H1 (cell line): Measurements from ENCODE around the gene RBM6. TPM values are rescaled to one million over a fixed set of nuclear protein-coding genes. Genes with fewer than 3 reads are reported as not detected.
"Not testable (repeated sequence)": the region's sequence is repeated elsewhere in the genome, so short reads cannot be mapped to it uniquely, and the experiment has no call there.

Experiments used
- CTCF ChIA-PET: fragments of 300-600 bp; sonication (Branson Sonifier 250); formaldehyde crosslinking; loops from one replicate; lab custom pipeline; 2021; ENCODE audit not compliant: partially characterized antibody; lab: Charles Lee
- POLR2A ChIA-PET: fragments of 300-600 bp; sonication (Branson Sonifier 250); formaldehyde crosslinking; loops from one replicate; lab custom pipeline; 2021; ENCODE audit warnings: inconsistent platforms; ENCODE audit not compliant: partially characterized antibody; lab: Charles Lee
- DNase-seq, 2 experiments: peaks; one replicate each; pipeline versions ENCODE4 v3.0.0 to v3.0.0-alpha.2; 2010 to 2022; ENCODE audit warnings: low spot score in 2 of 2, low read depth in 1 of 2, mixed read lengths in 1 of 2
- FAIRE-seq: peaks from 2 replicates; lab custom pipeline; 2011; peaks lifted over from hg19 to GRCh38; lab: Jason Lieb, UNC
- H2AFZ ChIP-seq: 2 replicates; pipeline ENCODE4 v1.8.1; 2012; ENCODE audit warnings: low read length, inconsistent platforms
- H2AK5ac ChIP-seq: 2 replicates; pipeline ENCODE4 v1.6.1; 2013; ENCODE audit warnings: low read depth, low read length
- H2BK120ac ChIP-seq: replicated peaks from 2 replicates; pipeline ENCODE3; 2013; ENCODE audit warnings: low read depth, low read length, inconsistent platforms
- H2BK12ac ChIP-seq: 2 replicates; pipeline ENCODE4 v1.6.1; 2013; ENCODE audit warnings: low read depth, low read length
- H2BK15ac ChIP-seq: 2 replicates; pipeline ENCODE4 v1.6.1; 2013; ENCODE audit warnings: low read length
- H2BK20ac ChIP-seq: 2 replicates; pipeline ENCODE4 v1.6.1; 2013; ENCODE audit warnings: low read length
- H2BK5ac ChIP-seq: 2 replicates; pipeline ENCODE4 v1.6.1; 2013; ENCODE audit warnings: low read depth, low read length
- H3K14ac ChIP-seq: 2 replicates; pipeline ENCODE4 v1.6.1; 2013; ENCODE audit warnings: inconsistent platforms; ENCODE audit not compliant: insufficient read length
- H3K18ac ChIP-seq: 2 replicates; pipeline ENCODE4 v1.6.1; 2013; ENCODE audit warnings: low read length; ENCODE audit errors: extremely low read depth
- H3K23ac ChIP-seq: 2 replicates; pipeline ENCODE4 v1.6.1; 2013; ENCODE audit warnings: inconsistent platforms; ENCODE audit not compliant: insufficient read length
- H3K23me2 ChIP-seq: 2 replicates; pipeline ENCODE4 v1.6.1; 2013; ENCODE audit warnings: low read depth, low read length
- H3K27ac ChIP-seq: 2 replicates; pipeline ENCODE4 v1.6.1; 2011; ENCODE audit warnings: low read depth, low read length, inconsistent platforms
- H3K27me3 ChIP-seq, 4 experiments: replicated peaks in 1 of 4; 1 replicate in 1 of 4; 2 replicates in 3 of 4; pipeline versions ENCODE4 v1.6.1 to v1.8.1; 2011 to 2013; ENCODE audit warnings: low read length in 3 of 4, mild to moderate bottlenecking in 3 of 4, inconsistent platforms in 2 of 4, mixed read lengths in 2 of 4, moderate library complexity in 1 of 4; ENCODE audit not compliant: control insufficient read depth in 3 of 4, insufficient read depth in 3 of 4; ENCODE audit errors: extremely low read depth in 1 of 4
- H3K36me3 ChIP-seq, 4 experiments: 2 replicates each; pipeline versions ENCODE4 v1.6.1 to v1.8.1; 2011 to 2013; ENCODE audit warnings: mild to moderate bottlenecking in 4 of 4, low read length in 3 of 4, moderate library complexity in 2 of 4, control low read depth in 1 of 4, inconsistent platforms in 1 of 4; ENCODE audit not compliant: insufficient read depth in 4 of 4, control insufficient read depth in 2 of 4
- H3K4ac ChIP-seq: replicated peaks from 2 replicates; pipeline ENCODE3; 2013; ENCODE audit warnings: low read length, low read depth, mixed read lengths, inconsistent platforms; ENCODE audit not compliant: insufficient read length
- H3K4me1 ChIP-seq, 4 experiments: replicated peaks in 1 of 4; 1 replicate in 1 of 4; 2 replicates in 3 of 4; pipeline versions ENCODE4 v1.6.1 to v1.8.1; 2011 to 2013; ENCODE audit warnings: low read length in 3 of 4, inconsistent platforms in 2 of 4, mixed read lengths in 1 of 4; ENCODE audit not compliant: insufficient read depth in 4 of 4, control insufficient read depth in 3 of 4
- H3K4me2 ChIP-seq, 2 experiments: 2 replicates each; pipeline versions ENCODE4 v1.6.1 to v1.8.1; 2011 to 2013; ENCODE audit warnings: low read depth in 2 of 2, low read length in 2 of 2, control low read depth in 1 of 2, inconsistent platforms in 1 of 2, mild to moderate bottlenecking in 1 of 2; ENCODE audit not compliant: insufficient read depth in 1 of 2
- H3K4me3 ChIP-seq, 4 experiments: fragments of 200-600, 300-600 bp in 1 of 4; sonication (generic), shearing (Covaris generic), sonication (Bioruptor Twin) in 1 of 4; 2 replicates each; pipeline versions ENCODE4 v1.5.1 to v1.8.1; 2011 to 2016; ENCODE audit warnings: low read length in 4 of 4, low read depth in 3 of 4, control low read depth in 2 of 4, inconsistent platforms in 2 of 4, mild to moderate bottlenecking in 2 of 4, mixed read lengths in 1 of 4, moderate library complexity in 1 of 4; ENCODE audit not compliant: insufficient read depth in 2 of 4; ENCODE audit errors: extremely low read depth in 1 of 4
- H3K56ac ChIP-seq: replicated peaks from 2 replicates; pipeline ENCODE3; 2013; ENCODE audit warnings: low read depth, mild to moderate bottlenecking, mixed read lengths, low read length, inconsistent platforms; ENCODE audit not compliant: insufficient read length
- H3K79me1 ChIP-seq: 2 replicates; pipeline ENCODE4 v1.6.1; 2013; ENCODE audit warnings: low read depth, low read length, control low read depth
- H3K79me2 ChIP-seq, 2 experiments: 2 replicates each; pipeline versions ENCODE4 v1.6.1 to v1.8.1; 2012 to 2013; ENCODE audit warnings: low read length in 2 of 2, mild to moderate bottlenecking in 2 of 2, inconsistent platforms in 1 of 2; ENCODE audit not compliant: insufficient read depth in 2 of 2, control insufficient read depth in 1 of 2
- H3K9ac ChIP-seq, 4 experiments: replicated peaks in 1 of 4; 1 replicate in 1 of 4; 2 replicates in 3 of 4; pipeline versions ENCODE4 v1.6.1 to v1.8.1; 2011 to 2013; ENCODE audit warnings: low read depth in 3 of 4, low read length in 3 of 4, control low read depth in 2 of 4, mild to moderate bottlenecking in 2 of 4, moderate library complexity in 2 of 4, inconsistent platforms in 1 of 4; ENCODE audit errors: extremely low read depth in 1 of 4
- H3K9me3 ChIP-seq, 2 experiments: 2 replicates each; pipeline versions ENCODE4 v1.6.1 to v1.8.1; 2012 to 2013; ENCODE audit warnings: mild to moderate bottlenecking in 2 of 2, moderate library complexity in 2 of 2, control low read depth in 1 of 2, inconsistent platforms in 1 of 2, low read depth in 1 of 2, low read length in 1 of 2, mixed read lengths in 1 of 2; ENCODE audit not compliant: insufficient read depth in 2 of 2
- H4K20me1 ChIP-seq, 2 experiments: replicated peaks in 1 of 2; 2 replicates each; pipeline versions ENCODE3 to v1.8.1; 2011 to 2013; ENCODE audit warnings: inconsistent platforms in 2 of 2, low read length in 2 of 2, mild to moderate bottlenecking in 1 of 2; ENCODE audit not compliant: insufficient read depth in 2 of 2, control insufficient read depth in 1 of 2
- H4K5ac ChIP-seq: 2 replicates; pipeline ENCODE4 v1.6.1; 2013; ENCODE audit warnings: low read length, low read depth, mixed read lengths, inconsistent platforms; ENCODE audit not compliant: insufficient read length
- H4K8ac ChIP-seq: 2 replicates; pipeline ENCODE4 v1.8.0; 2013; ENCODE audit warnings: mild to moderate bottlenecking, moderate library complexity, low read length, inconsistent platforms; ENCODE audit not compliant: insufficient read depth; ENCODE audit errors: extremely low read depth
- H4K91ac ChIP-seq: replicated peaks from 2 replicates; pipeline ENCODE3; 2013; ENCODE audit warnings: low read length, mixed read lengths, inconsistent platforms; ENCODE audit not compliant: insufficient read length
- WGBS, 2 experiments: shearing (Covaris generic) in 1 of 2; methylation state at CpG; one replicate each; pipeline versions ENCODE4 v1.1.6 to v1.1.7; 2013 to 2015; ENCODE audit warnings: low lambda C conversion rate in 2 of 2, mixed read lengths in 2 of 2, inconsistent platforms in 1 of 2, low coverage in 1 of 2, missing lambda C conversion rate in 1 of 2; ENCODE audit not compliant: insufficient replicate concordance in 2 of 2, insufficient coverage in 1 of 2, insufficient read length in 1 of 2; ENCODE audit errors: extremely low coverage in 1 of 2, missing lambda C conversion rate in 1 of 2; 5-methylcytosine and 5-hydroxymethylcytosine counted together
- polyA plus RNA-seq, 7 experiments: library from polyadenylated mRNA; depleted of rRNA in 3 of 7; stranded (reverse) in 5 of 7; unstranded in 2 of 7; fragments of >200 nt in 5 of 7; fragments of 200-250 nt in 2 of 7; gene quantifications; 1 replicate in 5 of 7; 2 replicates in 1 of 7; 4 replicates in 1 of 7; pipeline versions ENCODE4 v1.2.1 to v1.2.3, GENCODE V29; 2011 to 2013; ENCODE audit warnings: missing spikeins in 2 of 7, mixed read lengths in 2 of 7
- total RNA-seq: library from RNA; stranded (reverse); fragmentation: NEBNext Ultra II Directional; extraction: Animal tissue kit (Norgen Biotek cat#: 25700); gene quantifications from 2 replicates; pipeline ENCODE4 v1.2.1, GENCODE V29; 2021

Gene RBM6
- total and polyA plus RNA-seq, 2 of the 8 experiments (the other 6 are each of a cell fraction or from before 2014, with no cell fraction given) = 30.6 to 80.1 TPM

- not testable (repeated sequence) for H3K79me1 ChIP-seq, H4K5ac ChIP-seq, H3K4ac ChIP-seq, H3K4me1 ChIP-seq, H2BK15ac ChIP-seq, H2AK5ac ChIP-seq, H2BK12ac ChIP-seq, H2AFZ ChIP-seq, H4K8ac ChIP-seq, H2BK5ac ChIP-seq, H3K4me2 ChIP-seq, H3K9ac ChIP-seq, H3K56ac ChIP-seq, H2BK120ac ChIP-seq, H3K23me2 ChIP-seq, H3K14ac ChIP-seq, H3K18ac ChIP-seq, H3K27ac ChIP-seq, H2BK20ac ChIP-seq, H4K91ac ChIP-seq, H3K23ac ChIP-seq, H3K27me3 ChIP-seq, H3K36me3 ChIP-seq, FAIRE-seq, H3K79me2 ChIP-seq, DNase-seq, H3K9me3 ChIP-seq, H4K20me1 ChIP-seq, H3K4me3 ChIP-seq
- ChIA-PET CTCF (interaction anchor here (1.2 to 4.6 kb wide), 7 partner anchors 8 to 217 kb away, joined by 3 to 24 read pairs (median 6); partner anchors contain the start of genes INKA1 and MON1A), POLR2A (interaction anchor here (0.7 to 2.0 kb wide), 4 partner anchors 10 to 354 kb away, joined by 3 to 8 read pairs (median 4); no protein-coding TSS in a partner anchor)
- WGBS, 2 experiments = 94% methylated on average over 19 of the region's 19 CpGs; no CpG with 5 or more reads in 1 of the 2 experiments
Observed at GRCh38 chr3:49917806-49918590, 22.0 kb upstream of the RBM6 start.
